HepG2 (cell line): ENCODE results near the gene CDKN1C. TPM values are rescaled to one million over a fixed set of nuclear protein-coding genes. Genes with fewer than 3 reads are reported as not detected.

Experiments used
- AKAP8 ChIP-seq: sonication (generic); formaldehyde crosslinking; IDR thresholded peaks from 2 replicates; pipeline ENCODE4 v1.5.1; 2020; ENCODE audit warnings: mild to moderate bottlenecking, missing genetic modification reagents
- ARHGAP35 ChIP-seq: sonication (generic); formaldehyde crosslinking; IDR thresholded peaks from 2 replicates; pipeline ENCODE4 v1.9.0; 2022; ENCODE audit warnings: mild to moderate bottlenecking, inconsistent platforms, moderate library complexity, missing genetic modification reagents, borderline replicate concordance
- BRCA1 ChIP-seq: sonication (generic); formaldehyde crosslinking; IDR thresholded peaks from 2 replicates; pipeline ENCODE4 v1.4.0; 2020; ENCODE audit warnings: missing genetic modification reagents
- CBFB ChIP-seq: sonication (generic); formaldehyde crosslinking; IDR thresholded peaks from 2 replicates; pipeline ENCODE4 v1.4.0; 2020; ENCODE audit warnings: missing genetic modification reagents
- KAT8 ChIP-seq: IDR thresholded peaks from 2 replicates; pipeline ENCODE4 v1.6.1; 2016; ENCODE audit warnings: missing genetic modification reagents, missing compliant biosample characterization
- KDM4B ChIP-seq: sonication (generic); formaldehyde crosslinking; IDR thresholded peaks from 2 replicates; pipeline ENCODE4 v1.4.0; 2020; ENCODE audit warnings: missing genetic modification reagents
- MZF1 ChIP-seq: sonication (generic); formaldehyde crosslinking; IDR thresholded peaks from 2 replicates; pipeline ENCODE4 v1.8.1; 2023; ENCODE audit warnings: mild to moderate bottlenecking, missing genetic modification reagents, borderline replicate concordance
- PAX8 ChIP-seq: sonication (generic); formaldehyde crosslinking; IDR thresholded peaks from 2 replicates; pipeline ENCODE4 v1.8.0; 2022; ENCODE audit warnings: mild to moderate bottlenecking, missing genetic modification reagents, borderline replicate concordance
- POLR2AphosphoS5 ChIP-seq: IDR thresholded peaks from 2 replicates; pipeline ENCODE4 v1.6.1; 2012; ENCODE audit warnings: low read depth, low read length
- RBFOX2 ChIP-seq: fragments of 200-400 bp; formaldehyde crosslinking; IDR thresholded peaks from 2 replicates; pipeline ENCODE4 v1.6.1; 2017; ENCODE audit warnings: low read depth, mild to moderate bottlenecking, low read length
- RBM39 ChIP-seq: fragments of 200-400 bp; formaldehyde crosslinking; IDR thresholded peaks from one replicate; pipeline ENCODE4 v1.6.1; 2018; ENCODE audit warnings: antibody characterized with exemption, mild to moderate bottlenecking, low read depth, low read length; ENCODE audit not compliant: poor library complexity, severe bottlenecking
- RORA ChIP-seq: sonication (generic); formaldehyde crosslinking; IDR thresholded peaks from 2 replicates; pipeline ENCODE4 v1.5.0; 2020; ENCODE audit warnings: mild to moderate bottlenecking, missing genetic modification reagents, moderate library complexity
- RXRB ChIP-seq: IDR thresholded peaks from 2 replicates; pipeline ENCODE4 v1.6.1; 2016; ENCODE audit warnings: borderline replicate concordance, missing genetic modification reagents, missing compliant biosample characterization
- ZNF136 ChIP-seq: sonication (generic); formaldehyde crosslinking; IDR thresholded peaks from 2 replicates; pipeline ENCODE4 v1.8.1; 2022; ENCODE audit warnings: low read depth, mild to moderate bottlenecking, moderate library complexity, missing genetic modification reagents
- ZNF225 ChIP-seq: sonication (generic); formaldehyde crosslinking; IDR thresholded peaks from 2 replicates; pipeline ENCODE4 v1.4.0; 2020; ENCODE audit warnings: mild to moderate bottlenecking, missing genetic modification reagents
- ZNF263 ChIP-seq: sonication (generic); formaldehyde crosslinking; IDR thresholded peaks from 2 replicates; pipeline ENCODE4 v1.4.0; 2020; ENCODE audit warnings: missing genetic modification reagents
- ZNF446 ChIP-seq: sonication (generic); formaldehyde crosslinking; IDR thresholded peaks from 2 replicates; pipeline ENCODE4 v1.5.0; 2020; ENCODE audit warnings: mild to moderate bottlenecking, missing genetic modification reagents
- ZNF501 ChIP-seq: sonication (generic); formaldehyde crosslinking; IDR thresholded peaks from 2 replicates; pipeline ENCODE4 v1.5.1; 2020; ENCODE audit warnings: mild to moderate bottlenecking, moderate library complexity, missing genetic modification reagents
- ZNF737 ChIP-seq: sonication (generic); formaldehyde crosslinking; IDR thresholded peaks from 2 replicates; pipeline ENCODE4 v1.5.0; 2020; ENCODE audit warnings: missing genetic modification reagents, mild to moderate bottlenecking, borderline replicate concordance
- ZNF772 ChIP-seq: sonication (generic); formaldehyde crosslinking; IDR thresholded peaks from 2 replicates; pipeline ENCODE4 v1.5.0; 2020; ENCODE audit warnings: mild to moderate bottlenecking, missing genetic modification reagents
- ZSCAN12 ChIP-seq: sonication (generic); formaldehyde crosslinking; IDR thresholded peaks from 2 replicates; pipeline ENCODE4 v1.9.0; 2021; ENCODE audit warnings: mild to moderate bottlenecking, missing genetic modification reagents
- polyA plus RNA-seq, 8 experiments: library from polyadenylated mRNA; depleted of rRNA in 3 of 8; stranded (reverse) in 7 of 8; unstranded in 1 of 8; fragments of >200 nt; fragmentation: Illumina TruSeq in 4 of 8; extraction: Trizol in 4 of 8; gene quantifications; 2 replicates each; pipeline versions ENCODE4 v1.2.1 to v1.2.3, GENCODE V29; 2011 to 2016; ENCODE audit warnings: low read depth in 4 of 8, missing spikeins in 1 of 8, mixed read lengths in 1 of 8; ENCODE audit not compliant: insufficient read depth in 1 of 8
- total RNA-seq, 5 experiments: library from RNA; depleted of rRNA; stranded (reverse); fragments of >200 nt; fragmentation: Illumina TruSeq; extraction: Trizol; gene quantifications; 2 replicates each; pipeline ENCODE4 v1.2.3, GENCODE V29; 2016; ENCODE audit warnings: low read depth in 1 of 5
- TF ChIP-seq, protein P1 (sequence below): sonication (generic); formaldehyde crosslinking; IDR thresholded peaks from 2 replicates; pipeline ENCODE4 v1.5.1; 2020; ENCODE audit warnings: missing genetic modification reagents, mild to moderate bottlenecking, borderline replicate concordance
- TF ChIP-seq, protein P2 (sequence below): sonication (generic); formaldehyde crosslinking; IDR thresholded peaks from 2 replicates; pipeline ENCODE4 v1.4.0; 2020; ENCODE audit warnings: mild to moderate bottlenecking, missing genetic modification reagents, borderline replicate concordance
- TF ChIP-seq, protein P3 (sequence below): sonication (generic); formaldehyde crosslinking; IDR thresholded peaks from 2 replicates; pipeline ENCODE4 v1.5.1; 2020; ENCODE audit warnings: mild to moderate bottlenecking, moderate library complexity, missing genetic modification reagents
- TF ChIP-seq, protein P4 (sequence below): sonication (generic); formaldehyde crosslinking; IDR thresholded peaks from 2 replicates; pipeline ENCODE4 v1.8.1; 2023; ENCODE audit warnings: mild to moderate bottlenecking, missing genetic modification reagents, borderline replicate concordance
- TF ChIP-seq, protein P5 (sequence below): sonication (generic); formaldehyde crosslinking; IDR thresholded peaks from 2 replicates; pipeline ENCODE4 v1.4.0; 2020; ENCODE audit warnings: mild to moderate bottlenecking, missing genetic modification reagents

Gene CDKN1C
- total and polyA plus RNA-seq, 2 of the 13 experiments (the other 11 are each of a cell fraction or from before 2014, with no cell fraction given): not detected

DNA sequence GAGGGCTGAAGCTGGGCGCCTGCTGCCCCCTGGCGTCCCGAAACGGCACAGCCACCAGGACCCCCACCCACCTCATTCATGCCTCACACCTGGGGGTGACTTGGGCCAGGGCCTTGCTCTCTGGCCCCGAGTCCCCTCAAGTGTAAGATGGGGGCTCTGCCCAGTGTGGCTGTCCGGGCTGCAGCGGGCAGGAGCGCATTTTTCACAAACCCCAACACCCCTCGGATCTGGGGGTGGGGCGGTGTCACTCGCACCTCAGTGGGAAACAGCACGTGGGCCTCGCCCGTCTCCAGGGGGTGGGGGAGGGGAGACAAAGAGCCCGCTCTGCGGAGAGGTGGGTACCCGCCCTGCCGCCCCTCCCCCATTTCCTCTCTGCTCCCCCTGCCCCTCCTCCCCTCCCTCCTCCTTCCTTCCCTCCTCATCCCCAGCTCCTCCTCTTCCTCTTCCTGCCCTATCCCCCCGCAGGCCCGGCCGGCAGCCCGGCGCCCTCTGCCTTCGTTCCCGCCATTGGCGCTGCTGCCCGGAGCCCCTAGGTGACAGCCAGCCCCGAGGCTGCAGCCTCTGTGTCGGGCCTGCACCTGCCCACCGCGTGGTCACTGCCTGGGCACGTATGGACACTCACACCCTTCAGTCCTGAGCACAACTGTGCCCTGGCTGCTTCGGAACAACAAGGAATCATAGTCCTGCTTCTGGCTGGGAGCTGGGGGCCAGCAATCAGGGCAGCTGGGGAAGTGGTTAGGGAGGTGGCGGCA lies 6.8 kb upstream of the CDKN1C start (continued):
- TF ChIP-seq, protein P1, sequence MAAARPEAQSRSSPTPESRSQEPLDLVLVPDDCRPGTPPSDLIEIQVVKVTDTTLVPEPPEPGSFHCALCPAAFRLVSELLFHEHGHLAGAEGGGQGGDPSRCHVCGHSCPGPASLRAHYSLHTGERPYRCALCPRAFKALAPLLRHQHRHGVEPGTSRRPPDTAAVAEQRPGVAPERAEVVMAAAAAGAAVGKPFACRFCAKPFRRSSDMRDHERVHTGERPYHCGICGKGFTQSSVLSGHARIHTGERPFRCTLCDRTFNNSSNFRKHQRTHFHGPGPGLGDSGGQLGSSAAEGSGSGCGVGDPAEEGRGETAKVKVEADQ: peak; percentile 62; the same call in 1 of the 2 replicates
- TF ChIP-seq, protein P2, sequence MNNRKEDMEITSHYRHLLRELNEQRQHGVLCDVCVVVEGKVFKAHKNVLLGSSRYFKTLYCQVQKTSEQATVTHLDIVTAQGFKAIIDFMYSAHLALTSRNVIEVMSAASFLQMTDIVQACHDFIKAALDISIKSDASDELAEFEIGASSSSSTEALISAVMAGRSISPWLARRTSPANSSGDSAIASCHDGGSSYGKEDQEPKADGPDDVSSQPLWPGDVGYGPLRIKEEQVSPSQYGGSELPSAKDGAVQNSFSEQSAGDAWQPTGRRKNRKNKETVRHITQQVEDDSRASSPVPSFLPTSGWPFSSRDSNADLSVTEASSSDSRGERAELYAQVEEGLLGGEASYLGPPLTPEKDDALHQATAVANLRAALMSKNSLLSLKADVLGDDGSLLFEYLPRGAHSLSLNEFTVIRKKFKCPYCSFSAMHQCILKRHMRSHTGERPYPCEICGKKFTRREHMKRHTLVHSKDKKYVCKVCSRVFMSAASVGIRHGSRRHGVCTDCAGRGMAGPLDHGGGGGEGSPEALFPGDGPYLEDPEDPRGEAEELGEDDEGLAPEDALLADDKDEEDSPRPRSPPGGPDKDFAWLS: no peak
- TF ChIP-seq BRCA1 (CRISPR knock-in tag) (no peak), ZSCAN12 (no peak), ZNF263 (CRISPR knock-in tag) (peak; percentile 83), ZNF446 (no peak), KAT8 (CRISPR knock-in tag) (no peak), ZNF772 (no peak), RBFOX2 (no peak), ZNF225 (no peak), ZNF501 (CRISPR knock-in tag) (no peak), RBM39 (no peak), AKAP8 (0 out of 2 replicates have a peak, but pooled peaks have one; percentile 33), ZNF737 (CRISPR knock-in tag) (no peak), ZNF136 (CRISPR knock-in tag) (no peak), MZF1 (CRISPR knock-in tag) (no peak), POLR2AphosphoS5 (no peak), RXRB (CRISPR knock-in tag) (no peak), PAX8 (no peak), RORA (CRISPR knock-in tag) (no peak), KDM4B (CRISPR knock-in tag) (no peak), ARHGAP35 (CRISPR knock-in tag) (no peak), CBFB (no peak)
- TF ChIP-seq, protein P3, sequence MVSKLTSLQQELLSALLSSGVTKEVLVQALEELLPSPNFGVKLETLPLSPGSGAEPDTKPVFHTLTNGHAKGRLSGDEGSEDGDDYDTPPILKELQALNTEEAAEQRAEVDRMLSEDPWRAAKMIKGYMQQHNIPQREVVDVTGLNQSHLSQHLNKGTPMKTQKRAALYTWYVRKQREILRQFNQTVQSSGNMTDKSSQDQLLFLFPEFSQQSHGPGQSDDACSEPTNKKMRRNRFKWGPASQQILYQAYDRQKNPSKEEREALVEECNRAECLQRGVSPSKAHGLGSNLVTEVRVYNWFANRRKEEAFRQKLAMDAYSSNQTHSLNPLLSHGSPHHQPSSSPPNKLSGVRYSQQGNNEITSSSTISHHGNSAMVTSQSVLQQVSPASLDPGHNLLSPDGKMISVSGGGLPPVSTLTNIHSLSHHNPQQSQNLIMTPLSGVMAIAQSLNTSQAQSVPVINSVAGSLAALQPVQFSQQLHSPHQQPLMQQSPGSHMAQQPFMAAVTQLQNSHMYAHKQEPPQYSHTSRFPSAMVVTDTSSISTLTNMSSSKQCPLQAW (CRISPR knock-in tag): no peak
- TF ChIP-seq, protein P4, sequence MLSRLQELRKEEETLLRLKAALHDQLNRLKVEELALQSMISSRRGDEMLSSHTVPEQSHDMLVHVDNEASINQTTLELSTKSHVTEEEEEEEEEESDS: no peak
- TF ChIP-seq, protein P5, sequence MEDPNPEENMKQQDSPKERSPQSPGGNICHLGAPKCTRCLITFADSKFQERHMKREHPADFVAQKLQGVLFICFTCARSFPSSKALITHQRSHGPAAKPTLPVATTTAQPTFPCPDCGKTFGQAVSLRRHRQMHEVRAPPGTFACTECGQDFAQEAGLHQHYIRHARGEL (CRISPR knock-in tag): no peak
